Activated CD8-positive, alpha-beta T cell treated with anti-CD3 and anti-CD28 coated beads for 36 hours (primary cell): ENCODE measurements around the gene DNMBP. TPM values are rescaled to one million over a fixed set of nuclear protein-coding genes. Genes with fewer than 3 reads are reported as not detected.
A peak's percentile ranks its signal among the peaks of the same experiment; 100 is the strongest.

Source experiments
- ATAC-seq: fragments of 200-7000 bp; cut with Tn5 transposase; one replicate; pipeline ENCODE4 v1.10.0; 2021; ENCODE audit warnings: mild to moderate bottlenecking, moderate library complexity
- CTCF ChIA-PET: fragments of 350-600 bp; sonication (Branson Sonifier 250); formaldehyde crosslinking; loops from one replicate; lab custom pipeline; 2021; ENCODE audit warnings: antibody characterized with exemption; lab: Charles Lee
- POLR2A ChIA-PET: fragments of 350-600 bp; sonication (Branson Sonifier 250); formaldehyde crosslinking; loops from one replicate; lab custom pipeline; 2021; ENCODE audit warnings: antibody characterized with exemption; lab: Charles Lee
- DNase-seq: peaks from one replicate; pipeline ENCODE4 v3.0.0-alpha.2; 2020
- H3K27ac Mint-ChIP-seq: one replicate; pipeline ENCODE4 v1.8.0; 2021; ENCODE audit warnings: mild to moderate bottlenecking, mixed read lengths
- H3K27me3 Mint-ChIP-seq: one replicate; pipeline ENCODE4 v1.8.0; 2021; ENCODE audit warnings: mixed read lengths
- H3K36me3 Mint-ChIP-seq: one replicate; pipeline ENCODE4 v1.8.0; 2021; ENCODE audit warnings: low read depth, mixed read lengths
- H3K4me1 Mint-ChIP-seq: one replicate; pipeline ENCODE4 v1.8.0; 2021; ENCODE audit warnings: low read depth, mixed read lengths
- H3K4me3 Mint-ChIP-seq: one replicate; pipeline ENCODE4 v1.8.0; 2021; ENCODE audit warnings: mild to moderate bottlenecking, moderate library complexity, mixed read lengths
- H3K9me3 Mint-ChIP-seq: one replicate; pipeline ENCODE4 v1.8.0; 2021; ENCODE audit warnings: mixed read lengths
- intact Hi-C: fragments of 100-400 bp; cut with micrococcal nuclease; formaldehyde crosslinking; loops from one replicate; pipeline ENCODE4 v1.10.0; 2022
- total RNA-seq, 2 experiments: library from RNA; stranded (reverse); gene quantifications; one replicate each; pipeline ENCODE4 v1.2.3, GENCODE V29; 2021
- TF ChIP-seq, protein P1 (sequence below): fragments of 200-600 bp; IDR thresholded peaks from one replicate; pipeline ENCODE4 v1.8.0; 2022; ENCODE audit warnings: antibody characterized with exemption, mild to moderate bottlenecking

DNMBP gene
- total RNA-seq, 2 experiments from 2014 or later = 2.6 to 2.9 TPM

DNA sequence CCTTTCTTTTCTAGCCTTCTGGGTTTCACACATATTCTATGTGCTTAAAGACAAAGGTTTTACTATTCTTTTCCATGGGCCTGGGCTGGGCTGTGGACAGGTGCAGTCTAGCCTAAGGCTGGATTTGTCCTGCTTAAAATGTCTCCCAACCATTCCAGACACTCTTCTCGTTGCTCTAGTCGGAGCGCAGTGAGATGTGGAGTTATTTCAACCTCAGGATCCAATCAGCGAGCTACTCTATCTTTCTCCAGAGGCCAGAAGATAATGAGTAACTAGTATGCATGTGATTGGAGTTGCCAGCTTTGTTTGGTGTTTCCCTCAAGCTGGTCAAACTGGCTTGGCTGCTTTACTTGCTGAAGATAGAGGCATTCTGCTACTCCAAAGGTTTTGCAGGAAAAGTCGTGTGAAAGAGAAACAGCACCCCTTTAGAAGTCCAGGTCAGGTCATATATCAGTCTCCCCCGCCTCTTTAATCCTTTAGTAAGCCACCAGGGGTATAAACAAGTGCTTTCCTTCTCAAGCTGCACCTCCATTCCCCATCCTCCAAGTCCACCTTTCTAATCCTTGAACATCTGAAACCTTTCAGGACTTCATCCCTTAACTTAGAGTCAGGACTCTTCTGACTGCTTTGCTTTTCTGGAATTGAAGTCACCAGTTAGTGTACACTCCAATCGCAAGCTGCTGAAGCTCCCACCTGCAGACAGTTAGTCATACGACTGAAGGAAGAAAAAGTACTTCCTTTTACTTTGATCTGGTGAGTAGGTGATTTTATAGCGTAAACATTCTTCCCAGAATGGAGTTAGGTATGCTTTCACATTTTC lies 78.8 kb downstream of the DNMBP start:
- CTCF ChIA-PET = no interaction called here

DNA sequence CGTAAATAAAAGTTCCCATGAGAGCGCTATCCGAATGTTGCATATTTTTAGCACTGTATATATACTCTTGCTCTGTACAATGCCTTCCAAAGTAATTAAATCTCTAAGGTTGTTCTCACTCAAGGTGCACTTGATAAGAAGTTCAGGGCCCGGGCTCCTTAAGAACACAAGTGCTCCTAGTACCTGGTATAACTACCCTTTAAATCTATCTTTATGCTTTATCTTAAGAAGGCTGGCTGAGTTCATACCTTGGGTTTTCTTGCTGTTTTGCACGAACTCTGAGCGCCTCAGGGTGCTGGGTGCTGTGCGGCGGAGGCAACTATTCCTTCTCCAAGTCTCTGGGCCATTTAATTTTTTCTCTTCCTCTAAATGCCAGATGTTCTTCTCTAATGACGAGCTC lies 80.4 kb downstream of the DNMBP start:
- H3K27ac Mint-ChIP-seq = no peak overlapping the region
- CTCF ChIA-PET = interaction anchor here (0.8 kb wide), 2 partner anchors 83 kb away, joined by 3 read pairs; no protein-coding TSS in a partner anchor

More for the DNA sequence above, 78.8 kb downstream of the DNMBP start:
- no peak overlapping the region for H3K27ac Mint-ChIP-seq
- H3K9me3 Mint-ChIP-seq = no peaks in the 10 kb centered on the region
- no peaks in the 10 kb centered on the region for H3K36me3 Mint-ChIP-seq
- no peak for ATAC-seq
- intact Hi-C loops = no loop called here
- peaks cover 28% of the 10 kb centered on the region for H3K4me1 Mint-ChIP-seq
- no peak for DNase-seq
- TF ChIP-seq, protein P1, sequence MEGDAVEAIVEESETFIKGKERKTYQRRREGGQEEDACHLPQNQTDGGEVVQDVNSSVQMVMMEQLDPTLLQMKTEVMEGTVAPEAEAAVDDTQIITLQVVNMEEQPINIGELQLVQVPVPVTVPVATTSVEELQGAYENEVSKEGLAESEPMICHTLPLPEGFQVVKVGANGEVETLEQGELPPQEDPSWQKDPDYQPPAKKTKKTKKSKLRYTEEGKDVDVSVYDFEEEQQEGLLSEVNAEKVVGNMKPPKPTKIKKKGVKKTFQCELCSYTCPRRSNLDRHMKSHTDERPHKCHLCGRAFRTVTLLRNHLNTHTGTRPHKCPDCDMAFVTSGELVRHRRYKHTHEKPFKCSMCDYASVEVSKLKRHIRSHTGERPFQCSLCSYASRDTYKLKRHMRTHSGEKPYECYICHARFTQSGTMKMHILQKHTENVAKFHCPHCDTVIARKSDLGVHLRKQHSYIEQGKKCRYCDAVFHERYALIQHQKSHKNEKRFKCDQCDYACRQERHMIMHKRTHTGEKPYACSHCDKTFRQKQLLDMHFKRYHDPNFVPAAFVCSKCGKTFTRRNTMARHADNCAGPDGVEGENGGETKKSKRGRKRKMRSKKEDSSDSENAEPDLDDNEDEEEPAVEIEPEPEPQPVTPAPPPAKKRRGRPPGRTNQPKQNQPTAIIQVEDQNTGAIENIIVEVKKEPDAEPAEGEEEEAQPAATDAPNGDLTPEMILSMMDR = no peak
- no peak overlapping the region for H3K4me3 Mint-ChIP-seq
- H3K27me3 Mint-ChIP-seq = no peaks in the 10 kb centered on the region
- POLR2A ChIA-PET = no interaction called here

DNA sequence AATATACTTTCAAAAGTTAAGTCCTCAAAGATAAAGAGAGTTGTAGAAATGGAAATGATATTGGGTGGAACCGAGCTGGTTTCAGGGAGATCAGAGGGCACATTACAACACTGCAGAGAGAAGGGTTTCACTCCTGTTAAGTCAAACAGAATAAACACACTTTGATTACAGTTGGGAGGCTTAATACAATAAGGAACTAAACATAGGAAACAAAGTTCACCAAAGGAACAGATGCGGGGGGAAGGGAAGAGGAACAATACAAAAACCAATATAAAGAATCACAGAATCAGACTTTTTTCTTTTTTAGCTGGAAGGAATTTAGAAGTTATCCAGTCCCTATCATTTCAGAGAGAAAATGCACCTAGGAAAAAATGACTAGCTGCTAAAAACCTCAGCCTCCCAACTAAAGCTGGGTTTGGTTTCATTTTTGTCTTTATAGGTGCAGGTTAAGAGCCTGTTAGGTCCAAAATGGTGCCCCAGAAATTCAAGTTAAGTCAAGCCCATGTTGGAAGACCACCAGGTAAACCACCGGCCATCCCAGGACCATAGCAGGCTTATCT lies 81.9 kb downstream of the DNMBP start:
- Mint-ChIP-seq H3K4me3 (no peak overlapping the region), H3K4me1 (peaks cover 28% of the 10 kb centered on the region), H3K27ac (peak overlapping the region; percentile 18), H3K36me3 (no peaks in the 10 kb centered on the region), H3K9me3 (no peaks in the 10 kb centered on the region), H3K27me3 (no peaks in the 10 kb centered on the region)
- ChIA-PET CTCF (interaction anchor here (0.9 to 1.3 kb wide), 3 partner anchors 67 to 118 kb away, joined by 3 to 6 read pairs (median 3); no protein-coding TSS in a partner anchor), POLR2A (interaction anchor here (1.0 kb wide), 1 partner anchor 8 kb away, joined by 3 read pairs; no protein-coding TSS in a partner anchor)
- no peak for ATAC-seq
- DNase-seq = no peak
- intact Hi-C loops = no loop called here
- TF ChIP-seq, protein P1 = no peak

More for the DNA sequence above, 80.4 kb downstream of the DNMBP start:
- POLR2A ChIA-PET = no interaction called here
- no peak overlapping the region for H3K4me3 Mint-ChIP-seq
- TF ChIP-seq, protein P1 = no peak
- DNase-seq (no peak), ATAC-seq (no peak)
- intact Hi-C loops = no loop called here
- no peaks in the 10 kb centered on the region for H3K9me3 Mint-ChIP-seq
- no peaks in the 10 kb centered on the region for H3K27me3 Mint-ChIP-seq
- H3K4me1 Mint-ChIP-seq = peaks cover 28% of the 10 kb centered on the region
- H3K36me3 Mint-ChIP-seq = no peaks in the 10 kb centered on the region

DNA sequence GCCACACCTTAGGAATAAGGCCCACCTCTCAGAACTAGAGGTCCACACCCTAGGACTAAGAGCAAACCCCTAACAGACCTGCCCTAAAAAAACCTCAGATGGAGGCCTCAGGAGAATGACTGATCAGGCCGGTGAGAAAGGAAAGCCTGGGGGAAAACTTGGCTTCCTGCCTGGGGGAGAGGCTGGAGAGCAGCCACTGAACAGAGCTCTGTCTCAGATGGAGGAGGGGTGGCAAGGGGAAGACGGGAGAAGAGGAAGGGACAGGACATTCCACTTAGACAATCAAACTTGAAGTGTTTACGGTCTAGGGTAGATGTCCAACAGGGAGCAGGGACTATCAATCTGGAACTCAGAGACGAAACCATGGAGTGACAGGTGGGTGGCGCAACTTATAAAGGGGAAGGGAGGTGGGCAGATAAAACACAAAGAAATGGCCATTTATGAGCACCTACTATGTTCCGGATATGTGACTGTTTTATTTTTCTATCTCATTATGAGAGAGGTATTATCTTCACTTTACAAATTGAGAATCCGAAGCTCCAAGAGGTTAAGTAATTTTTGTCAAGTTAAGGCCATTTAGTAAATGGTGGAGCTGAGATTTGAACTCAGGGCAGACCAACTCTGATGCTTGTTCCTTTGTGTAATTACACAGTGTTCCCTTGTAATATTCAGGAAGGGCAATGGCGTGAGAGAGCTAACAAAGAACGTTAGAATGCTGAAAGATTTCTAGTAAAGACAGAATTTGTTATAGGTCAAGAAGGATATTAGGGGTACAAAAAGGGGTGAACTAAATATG lies 82.6 kb downstream of the DNMBP start:
- CTCF ChIA-PET = interaction anchor here (0.9 to 1.3 kb wide), 3 partner anchors 68 to 119 kb away, joined by 3 to 6 read pairs (median 3); no protein-coding TSS in a partner anchor
- no peaks in the 10 kb centered on the region for H3K9me3 Mint-ChIP-seq

More for the DNA sequence above, 82.6 kb downstream of the DNMBP start:
- intact Hi-C loops = no loop called here
- H3K27me3 Mint-ChIP-seq = no peaks in the 10 kb centered on the region
- TF ChIP-seq, protein P1 = no peak
- no peak overlapping the region for H3K4me3 Mint-ChIP-seq
- POLR2A ChIA-PET = interaction anchor here (1.0 kb wide), 1 partner anchor 8 kb away, joined by 3 read pairs; no protein-coding TSS in a partner anchor
- H3K36me3 Mint-ChIP-seq = no peaks in the 10 kb centered on the region
- ATAC-seq (no peak), DNase-seq (no peak)
- peak overlapping the region; percentile 18 for H3K27ac Mint-ChIP-seq
- peaks cover 27% of the 10 kb centered on the region for H3K4me1 Mint-ChIP-seq
